Activated CD4-positive, alpha-beta T cell treated with anti-CD3 and anti-CD28 coated beads for 4 hours (primary cell): ENCODE data around the gene RNASE11.
"Not testable (repeated sequence)": the region's sequence is repeated elsewhere in the genome, so short reads cannot be mapped to it uniquely, and the experiment has no call there.

ENCODE experiments used
- DNase-seq, 2 donors: peaks; one replicate each; pipeline ENCODE4 v3.0.0-alpha.2; 2020

Gene RNASE11

GRCh38 chr14:20587489-20588154 is at the start of gene RNASE11:
Gene RNASE11, minus strand, starts transcription at chr14:20588001.
- DNase-seq, result no peak

- DNase-seq, result peak; percentile 46 to 54
These were observed 45.3 kb upstream of the RNASE11 start for GRCh38 chr14:20632831-20633691.

GRCh38 chr14:20632448-20632830 is 44.6 kb upstream of the RNASE11 start:
- no peak for DNase-seq

- no peak for DNase-seq
These were observed 44.1 kb upstream of the RNASE11 start for GRCh38 chr14:20631880-20632389.

- peak; percentile 58 to 59 for DNase-seq
These were observed 43.5 kb upstream of the RNASE11 start for GRCh38 chr14:20631023-20631879.

GRCh38 chr14:20630340-20631022 is 42.7 kb upstream of the RNASE11 start:
- DNase-seq, result no peak

GRCh38 chr14:20628063-20628854 is 40.5 kb upstream of the RNASE11 start:
- no peak for DNase-seq

GRCh38 chr14:20627346-20628027 is 39.7 kb upstream of the RNASE11 start:
- DNase-seq, result no peak

GRCh38 chr14:20626274-20626673 is 38.5 kb upstream of the RNASE11 start:
- DNase-seq, result no peak

GRCh38 chr14:20624495-20625070 is 36.8 kb upstream of the RNASE11 start:
- peak; percentile 40 to 42 for DNase-seq

- no peak for DNase-seq
These were observed 36.0 kb upstream of the RNASE11 start for GRCh38 chr14:20623798-20624197.

GRCh38 chr14:20622816-20623291 is 35.1 kb upstream of the RNASE11 start:
- DNase-seq, result no peak

- DNase-seq, result no peak
These were observed 33.1 kb upstream of the RNASE11 start for GRCh38 chr14:20620798-20621478.

- not testable (repeated sequence) for DNase-seq
These were observed 31.9 kb upstream of the RNASE11 start for GRCh38 chr14:20619688-20620087.

GRCh38 chr14:20618271-20618749 is 30.5 kb upstream of the RNASE11 start:
- DNase-seq, result no peak

- no peak for DNase-seq
These were observed 29.6 kb upstream of the RNASE11 start for GRCh38 chr14:20617138-20618003.

- no peak for DNase-seq
These were observed 28.2 kb upstream of the RNASE11 start for GRCh38 chr14:20615996-20616395.

- DNase-seq, result no peak
These were observed 26.4 kb upstream of the RNASE11 start for GRCh38 chr14:20614038-20614840.
